SK-N-SH (cell line): Measurements from ENCODE around the gene MAPK1. TPM values are rescaled to one million over a fixed set of nuclear protein-coding genes. Genes with fewer than 3 reads are reported as not detected.
"Not testable (repeated sequence)": the region's sequence is repeated elsewhere in the genome, so short reads cannot be mapped to it uniquely, and the experiment has no call there.

Experiments
- CTCF ChIA-PET: fragments of 300-600, 350-600 bp; formaldehyde crosslinking; extraction: SDS; loops from one replicate; lab custom pipeline; 2021; lab: Yijun Ruan, JAX
- POLR2A ChIA-PET: fragments of 350-600 bp; sonication (Branson Sonifier 250); formaldehyde crosslinking; extraction: SDS; loops from one replicate; lab custom pipeline; 2020; ENCODE audit warnings: antibody characterized with exemption, inconsistent platforms; lab: Yijun Ruan, JAX
- DNase-seq: peaks from one replicate; pipeline ENCODE4 v3.0.0; 2012
- H2AFZ ChIP-seq: fragments of 200-600 bp; sonication (generic); 2 replicates; pipeline ENCODE4 v1.8.1; 2016; ENCODE audit warnings: antibody characterized with exemption, mild to moderate bottlenecking, low read depth
- H3F3A ChIP-seq: fragments of 200-600 bp; sonication (generic); replicated peaks from 2 replicates; pipeline ENCODE3; 2016; ENCODE audit warnings: antibody characterized with exemption, mild to moderate bottlenecking; ENCODE audit not compliant: insufficient read depth
- H3K27ac ChIP-seq, 2 experiments: fragments of 200-500 bp in 1 of 2; fragments of 200-600 bp in 1 of 2; sonication (Bioruptor generic) in 1 of 2; sonication (generic), shearing (Covaris generic) in 1 of 2; 2 replicates each; pipeline versions ENCODE4 v1.5.1 to v1.6.1; 2014 to 2016; ENCODE audit warnings: low read depth in 2 of 2, inconsistent platforms in 1 of 2, low read length in 1 of 2, mild to moderate bottlenecking in 1 of 2, mixed read lengths in 1 of 2
- H3K27me3 ChIP-seq: fragments of 200-600 bp; sonication (generic), shearing (Covaris generic); 2 replicates; pipeline ENCODE4 v1.6.1; 2016; ENCODE audit warnings: mixed run types; ENCODE audit not compliant: insufficient read depth
- H3K36me3 ChIP-seq, 2 experiments: fragments of 200-500 bp in 1 of 2; fragments of 200-600 bp in 1 of 2; sonication (Bioruptor generic) in 1 of 2; sonication (generic) in 1 of 2; replicated peaks in 1 of 2; 2 replicates each; pipeline versions ENCODE3 to v1.5.1; 2014 to 2016; ENCODE audit warnings: low read length in 1 of 2, mild to moderate bottlenecking in 1 of 2; ENCODE audit not compliant: insufficient read depth in 2 of 2, control insufficient read depth in 1 of 2
- H3K4me1 ChIP-seq, 2 experiments: fragments of 200-500 bp in 1 of 2; fragments of 200-600 bp in 1 of 2; sonication (Bioruptor generic) in 1 of 2; sonication (generic), shearing (Covaris generic) in 1 of 2; 2 replicates each; pipeline versions ENCODE4 v1.5.1 to v1.6.1; 2014 to 2016; ENCODE audit warnings: low read depth in 1 of 2, low read length in 1 of 2, mixed run types in 1 of 2; ENCODE audit not compliant: insufficient read depth in 2 of 2, control insufficient read depth in 1 of 2
- H3K4me2 ChIP-seq: fragments of 200-600 bp; sonication (generic), shearing (Covaris generic); 2 replicates; pipeline ENCODE4 v1.6.1; 2017; ENCODE audit warnings: mixed run types
- H3K4me3 ChIP-seq, 2 experiments: fragments of 200-500 bp in 1 of 2; fragments of 200-600 bp in 1 of 2; sonication (Bioruptor generic) in 1 of 2; sonication (generic), shearing (Covaris generic) in 1 of 2; 2 replicates each; pipeline versions ENCODE4 v1.5.1 to v1.8.1; 2014 to 2016; ENCODE audit warnings: low read depth in 2 of 2, inconsistent platforms in 1 of 2, low read length in 1 of 2, mild to moderate bottlenecking in 1 of 2, mixed read lengths in 1 of 2, moderate library complexity in 1 of 2
- H3K79me2 ChIP-seq: fragments of 200-600 bp; sonication (generic); 2 replicates; pipeline ENCODE4 v1.8.1; 2017; ENCODE audit warnings: mild to moderate bottlenecking; ENCODE audit not compliant: insufficient read depth
- H3K9ac ChIP-seq: fragments of 200-600 bp; sonication (generic); 2 replicates; pipeline ENCODE4 v1.6.1; 2017; ENCODE audit warnings: mixed run types
- H3K9me2 ChIP-seq: fragments of 200-600 bp; sonication (generic); 2 replicates; pipeline ENCODE4 v1.6.1; 2017; ENCODE audit warnings: mixed run types
- H3K9me3 ChIP-seq: fragments of 200-600 bp; sonication (generic); 2 replicates; pipeline ENCODE4 v1.6.1; 2017; ENCODE audit warnings: mixed run types, mild to moderate bottlenecking, moderate library complexity
- H4K20me1 ChIP-seq: fragments of 200-600 bp; sonication (generic); 2 replicates; pipeline ENCODE4 v1.6.1; 2017; ENCODE audit warnings: mild to moderate bottlenecking, mixed run types; ENCODE audit not compliant: insufficient read depth
- CTCF ChIP-seq: fragments of 200-600 bp; sonication (generic); IDR thresholded peaks from 2 replicates; pipeline ENCODE4 v1.6.1; 2017; ENCODE audit warnings: antibody characterized with exemption, mild to moderate bottlenecking, moderate library complexity
- FOSL2 ChIP-seq: IDR thresholded peaks from 2 replicates; pipeline ENCODE4 v1.4.0; 2012; ENCODE audit warnings: low read depth, mild to moderate bottlenecking, moderate library complexity, borderline replicate concordance
- FOXM1 ChIP-seq: IDR thresholded peaks from 2 replicates; pipeline ENCODE4 v1.4.0; 2012; ENCODE audit warnings: low read depth, mild to moderate bottlenecking
- GABPA ChIP-seq: IDR thresholded peaks from 2 replicates; pipeline ENCODE4 v1.4.0; 2012; ENCODE audit warnings: low read depth, mild to moderate bottlenecking
- GATA2 ChIP-seq: sonication (generic); formaldehyde crosslinking; IDR thresholded peaks from 2 replicates; pipeline ENCODE4 v1.5.0; 2020; ENCODE audit warnings: mild to moderate bottlenecking, missing genetic modification reagents
- IRF3 ChIP-seq: fragments of 150-350 bp; IDR thresholded peaks from 2 replicates; pipeline ENCODE4 v1.6.1; 2016; ENCODE audit warnings: mild to moderate bottlenecking, low read depth, low read length
- JUND ChIP-seq: IDR thresholded peaks from 2 replicates; pipeline ENCODE4 v1.4.0; 2012
- MEF2A ChIP-seq: IDR thresholded peaks from 2 replicates; pipeline ENCODE4 v1.4.0; 2012; ENCODE audit warnings: low read depth, borderline replicate concordance
- MXI1 ChIP-seq: IDR thresholded peaks from 2 replicates; pipeline ENCODE4 v1.6.1; 2012; ENCODE audit warnings: mild to moderate bottlenecking, low read depth, low read length, improper control_type of control experiment
- NRF1 ChIP-seq: IDR thresholded peaks from 2 replicates; pipeline ENCODE4 v1.6.1; 2012; ENCODE audit warnings: low read depth, mild to moderate bottlenecking, low read length
- RAD21 ChIP-seq: IDR thresholded peaks from 2 replicates; pipeline ENCODE4 v1.6.1; 2012; ENCODE audit warnings: mild to moderate bottlenecking, low read length
- RFX5 ChIP-seq: IDR thresholded peaks from 2 replicates; pipeline ENCODE4 v1.6.1; 2012; ENCODE audit warnings: mild to moderate bottlenecking, improper control_type of control experiment, low read length
- RXRA ChIP-seq: IDR thresholded peaks from 2 replicates; pipeline ENCODE4 v1.4.0; 2012; ENCODE audit warnings: low read depth, mild to moderate bottlenecking, borderline replicate concordance
- SMC3 ChIP-seq: IDR thresholded peaks from 2 replicates; pipeline ENCODE4 v1.6.1; 2012; ENCODE audit warnings: low read depth, low read length, improper control_type of control experiment
- WGBS: methylation state at CpG from one replicate; pipeline ENCODE4 v1.1.6; 2017; ENCODE audit warnings: low lambda C conversion rate; 5-methylcytosine and 5-hydroxymethylcytosine counted together
- polyA plus RNA-seq, 3 experiments: library from polyadenylated mRNA; depleted of rRNA; stranded (reverse); fragments of >200 nt; gene quantifications; 2 replicates each; pipeline ENCODE4 v1.2.3, GENCODE V29; 2012
- TF ChIP-seq, protein P1 (sequence below): IDR thresholded peaks from 2 replicates; pipeline ENCODE4 v1.4.0; 2012; ENCODE audit warnings: low read depth, borderline replicate concordance
- TF ChIP-seq, protein P2 (sequence below): fragments of 150-350 bp; IDR thresholded peaks from 2 replicates; pipeline ENCODE4 v1.6.1; 2017; ENCODE audit warnings: antibody characterized with exemption, low read length, low read depth, borderline replicate concordance
- TF ChIP-seq, protein P3 (sequence below): IDR thresholded peaks from 2 replicates; pipeline ENCODE4 v1.6.1; 2012; ENCODE audit warnings: mild to moderate bottlenecking, low read depth, low read length, moderate library complexity

MAPK1 gene
- polyA plus RNA-seq, 1 of the 3 experiments (the other 2 are of a cell fraction): 25.6 TPM

GRCh38 chr22:21896951-21897513 lies 29.6 kb upstream of the MAPK1 start:
- DNase-seq: no peak
- Histone ChIP-seq H3K79me2 (no peaks in the 10 kb centered on the region), H3K27ac (no peak overlapping the region), H3K9me2 (0 out of 2 replicates have a peak, but pooled peaks cover 3% of the 10 kb centered on the region), H3K36me3 (no peaks in the 10 kb centered on the region), H3K4me1 (no peaks in the 10 kb centered on the region), H3K27me3 (no peaks in the 10 kb centered on the region), H2AFZ (no peak overlapping the region), H3K9me3 (no peaks in the 10 kb centered on the region), H4K20me1 (no peaks in the 10 kb centered on the region), H3K4me3 (no peak overlapping the region), H3F3A (no peaks in the 10 kb centered on the region), H3K9ac (no peak overlapping the region), H3K4me2 (no peak overlapping the region)
- ChIA-PET POLR2A (no interaction called here), CTCF (interaction anchor here (0.6 to 1.6 kb wide), 3 partner anchors 11 to 141 kb away, joined by 3 to 5 read pairs (median 4); no protein-coding TSS in a partner anchor)
- WGBS: 89% methylated on average over 5 of the region's 5 CpGs
- TF ChIP-seq CTCF: no peak
- no peak for TF ChIP-seq JUND
- no peak for TF ChIP-seq SMC3
- TF ChIP-seq GATA2 (CRISPR knock-in tag): no peak
- TF ChIP-seq FOXM1: no peak
- no peak for TF ChIP-seq MXI1
- no peak for TF ChIP-seq GABPA
- TF ChIP-seq RFX5: no peak
- TF ChIP-seq FOSL2: no peak
- TF ChIP-seq, protein P1, sequence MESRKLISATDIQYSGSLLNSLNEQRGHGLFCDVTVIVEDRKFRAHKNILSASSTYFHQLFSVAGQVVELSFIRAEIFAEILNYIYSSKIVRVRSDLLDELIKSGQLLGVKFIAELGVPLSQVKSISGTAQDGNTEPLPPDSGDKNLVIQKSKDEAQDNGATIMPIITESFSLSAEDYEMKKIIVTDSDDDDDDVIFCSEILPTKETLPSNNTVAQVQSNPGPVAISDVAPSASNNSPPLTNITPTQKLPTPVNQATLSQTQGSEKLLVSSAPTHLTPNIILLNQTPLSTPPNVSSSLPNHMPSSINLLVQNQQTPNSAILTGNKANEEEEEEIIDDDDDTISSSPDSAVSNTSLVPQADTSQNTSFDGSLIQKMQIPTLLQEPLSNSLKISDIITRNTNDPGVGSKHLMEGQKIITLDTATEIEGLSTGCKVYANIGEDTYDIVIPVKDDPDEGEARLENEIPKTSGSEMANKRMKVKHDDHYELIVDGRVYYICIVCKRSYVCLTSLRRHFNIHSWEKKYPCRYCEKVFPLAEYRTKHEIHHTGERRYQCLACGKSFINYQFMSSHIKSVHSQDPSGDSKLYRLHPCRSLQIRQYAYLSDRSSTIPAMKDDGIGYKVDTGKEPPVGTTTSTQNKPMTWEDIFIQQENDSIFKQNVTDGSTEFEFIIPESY: no peak
- TF ChIP-seq IRF3: no peak
- TF ChIP-seq RXRA: no peak
- no peak for TF ChIP-seq NRF1
- TF ChIP-seq, protein P2, sequence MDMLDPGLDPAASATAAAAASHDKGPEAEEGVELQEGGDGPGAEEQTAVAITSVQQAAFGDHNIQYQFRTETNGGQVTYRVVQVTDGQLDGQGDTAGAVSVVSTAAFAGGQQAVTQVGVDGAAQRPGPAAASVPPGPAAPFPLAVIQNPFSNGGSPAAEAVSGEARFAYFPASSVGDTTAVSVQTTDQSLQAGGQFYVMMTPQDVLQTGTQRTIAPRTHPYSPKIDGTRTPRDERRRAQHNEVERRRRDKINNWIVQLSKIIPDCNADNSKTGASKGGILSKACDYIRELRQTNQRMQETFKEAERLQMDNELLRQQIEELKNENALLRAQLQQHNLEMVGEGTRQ: no peak
- TF ChIP-seq RAD21: no peak
- TF ChIP-seq MEF2A: no peak
- TF ChIP-seq, protein P3, sequence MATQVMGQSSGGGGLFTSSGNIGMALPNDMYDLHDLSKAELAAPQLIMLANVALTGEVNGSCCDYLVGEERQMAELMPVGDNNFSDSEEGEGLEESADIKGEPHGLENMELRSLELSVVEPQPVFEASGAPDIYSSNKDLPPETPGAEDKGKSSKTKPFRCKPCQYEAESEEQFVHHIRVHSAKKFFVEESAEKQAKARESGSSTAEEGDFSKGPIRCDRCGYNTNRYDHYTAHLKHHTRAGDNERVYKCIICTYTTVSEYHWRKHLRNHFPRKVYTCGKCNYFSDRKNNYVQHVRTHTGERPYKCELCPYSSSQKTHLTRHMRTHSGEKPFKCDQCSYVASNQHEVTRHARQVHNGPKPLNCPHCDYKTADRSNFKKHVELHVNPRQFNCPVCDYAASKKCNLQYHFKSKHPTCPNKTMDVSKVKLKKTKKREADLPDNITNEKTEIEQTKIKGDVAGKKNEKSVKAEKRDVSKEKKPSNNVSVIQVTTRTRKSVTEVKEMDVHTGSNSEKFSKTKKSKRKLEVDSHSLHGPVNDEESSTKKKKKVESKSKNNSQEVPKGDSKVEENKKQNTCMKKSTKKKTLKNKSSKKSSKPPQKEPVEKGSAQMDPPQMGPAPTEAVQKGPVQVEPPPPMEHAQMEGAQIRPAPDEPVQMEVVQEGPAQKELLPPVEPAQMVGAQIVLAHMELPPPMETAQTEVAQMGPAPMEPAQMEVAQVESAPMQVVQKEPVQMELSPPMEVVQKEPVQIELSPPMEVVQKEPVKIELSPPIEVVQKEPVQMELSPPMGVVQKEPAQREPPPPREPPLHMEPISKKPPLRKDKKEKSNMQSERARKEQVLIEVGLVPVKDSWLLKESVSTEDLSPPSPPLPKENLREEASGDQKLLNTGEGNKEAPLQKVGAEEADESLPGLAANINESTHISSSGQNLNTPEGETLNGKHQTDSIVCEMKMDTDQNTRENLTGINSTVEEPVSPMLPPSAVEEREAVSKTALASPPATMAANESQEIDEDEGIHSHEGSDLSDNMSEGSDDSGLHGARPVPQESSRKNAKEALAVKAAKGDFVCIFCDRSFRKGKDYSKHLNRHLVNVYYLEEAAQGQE: no peak

DNA sequence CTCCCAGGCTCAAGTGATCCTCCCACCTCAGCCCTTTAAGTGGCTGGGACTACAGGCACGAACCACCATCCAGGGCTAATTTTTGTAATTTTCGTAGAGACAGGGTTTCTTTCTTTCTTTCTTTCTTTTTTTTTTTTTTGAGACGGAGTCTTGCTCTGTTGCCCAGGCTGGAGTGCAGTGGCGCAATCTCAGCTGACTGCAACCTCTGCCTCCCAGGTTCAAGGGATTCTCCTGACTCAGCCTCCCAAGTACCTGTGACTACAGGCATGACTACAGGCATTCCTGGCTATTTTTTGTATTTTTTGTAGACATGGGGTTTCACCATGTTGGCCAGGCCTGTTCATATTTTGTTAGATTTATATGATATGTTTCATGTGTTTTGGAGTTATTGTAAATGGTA lies 28.8 kb upstream of the MAPK1 start:
- H3F3A ChIP-seq, H3K79me2 ChIP-seq, H3K36me3 ChIP-seq, H3K27ac ChIP-seq, H3K9me2 ChIP-seq, DNase-seq, H3K4me1 ChIP-seq, H3K9ac ChIP-seq, H3K27me3 ChIP-seq, POLR2A ChIA-PET, H3K9me3 ChIP-seq, H3K4me2 ChIP-seq, H3K4me3 ChIP-seq, H2AFZ ChIP-seq, H4K20me1 ChIP-seq: not testable (repeated sequence)
- CTCF ChIA-PET: interaction anchor here (0.6 to 1.5 kb wide), 2 partner anchors 42 to 140 kb away, joined by 3 to 6 read pairs; no protein-coding TSS in a partner anchor
- 66% methylated on average over 4 of the region's 4 CpGs for WGBS
